Subcutaneous adipose tissue (tissue), 4 donors: ENCODE measurements around the gene CALB2. TPM values are rescaled to one million over a fixed set of nuclear protein-coding genes. Genes with fewer than 3 reads are reported as not detected.

Experiments
- CTCF ChIP-seq: fragments of 450-650 bp; IDR thresholded peaks from one replicate; pipeline ENCODE4 v1.5.1; 2016; ENCODE audit warnings: low read depth, mild to moderate bottlenecking, control low read depth, antibody characterized with exemption, moderate library complexity
- total RNA-seq, 4 donors: library from RNA; depleted of rRNA; stranded (reverse); fragments of >200 nt; gene quantifications; one replicate each; pipeline ENCODE4 v1.1.0, GENCODE V29; 2016

CALB2 gene
- total RNA-seq, 4 donors from 2014 or later, result 58.5 to 297 (median 87.3) TPM

GRCh38 chr16:71353736-71354135, 4.8 kb upstream of the CALB2 start:
- no peak for TF ChIP-seq CTCF

- no peak for TF ChIP-seq CTCF
Observed at GRCh38 chr16:71354156-71354555, 4.4 kb upstream of the CALB2 start.

GRCh38 chr16:71356051-71356740, 2.3 kb upstream of the CALB2 start:
- no peak for TF ChIP-seq CTCF

GRCh38 chr16:71357681-71358080, 842 bp upstream of the CALB2 start:
- no peak for TF ChIP-seq CTCF

- TF ChIP-seq CTCF, result no peak
Observed at GRCh38 chr16:71359431-71359830, 908 bp downstream of the CALB2 start.

GRCh38 chr16:71360378-71360777, 1.9 kb downstream of the CALB2 start:
- TF ChIP-seq CTCF, result no peak

GRCh38 chr16:71364133-71364681, 5.7 kb downstream of the CALB2 start:
- TF ChIP-seq CTCF, result no peak
